ENCODE measurements around the gene TEP1.

TEP1 gene

DNA sequence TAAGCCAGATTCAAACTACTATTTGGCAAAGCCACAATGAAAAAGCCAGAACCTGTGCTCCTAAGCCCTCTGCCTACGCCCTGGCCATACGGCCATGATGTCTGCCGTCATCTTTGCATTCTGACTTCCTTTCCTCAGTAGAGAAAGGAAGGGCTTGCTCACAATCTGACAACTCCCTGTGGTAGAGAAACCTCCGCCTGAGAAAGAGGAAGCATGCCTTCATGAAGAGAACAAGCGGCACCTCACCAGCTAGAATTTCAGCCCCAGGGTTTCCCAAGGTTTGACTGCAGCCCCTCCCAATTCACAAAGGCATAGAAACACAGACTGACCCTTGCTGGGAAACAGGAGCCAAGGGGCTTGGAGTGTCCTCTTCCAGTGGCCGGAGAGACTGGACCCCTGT, 25.7 kb downstream of the TEP1 start:
- Mint-ChIP-seq H3K9me3 (no peaks in the 10 kb centered on the region), H3K36me3 (ENCODE audit: low read depth) (peaks cover 49% of the 10 kb centered on the region), H3K27ac (no peak overlapping the region), H3K4me3 (no peak overlapping the region), H3K27me3 (ENCODE audit: low read depth) (no peaks in the 10 kb centered on the region), H3K4me1 (ENCODE audit: low read depth) (no peaks in the 10 kb centered on the region)
- DNase-seq (ENCODE audit: low spot score) = no peak

GRCh38 chr14:20386276-20386855, 26.9 kb downstream of the TEP1 start:
- no peak for DNase-seq (ENCODE audit: low spot score)
- H3K27me3 Mint-ChIP-seq (ENCODE audit: low read depth) = no peaks in the 10 kb centered on the region
- H3K4me1 Mint-ChIP-seq (ENCODE audit: low read depth) = no peaks in the 10 kb centered on the region
- no peak overlapping the region for H3K27ac Mint-ChIP-seq
- H3K4me3 Mint-ChIP-seq = no peak overlapping the region
- no peaks in the 10 kb centered on the region for H3K9me3 Mint-ChIP-seq
- H3K36me3 Mint-ChIP-seq (ENCODE audit: low read depth) = peaks cover 51% of the 10 kb centered on the region

GRCh38 chr14:20384886-20385285, 28.4 kb downstream of the TEP1 start:
- Mint-ChIP-seq H3K36me3 (ENCODE audit: low read depth) (peaks cover 56% of the 10 kb centered on the region), H3K9me3 (no peaks in the 10 kb centered on the region), H3K4me3 (no peak overlapping the region), H3K27me3 (ENCODE audit: low read depth) (no peaks in the 10 kb centered on the region), H3K4me1 (ENCODE audit: low read depth) (no peaks in the 10 kb centered on the region), H3K27ac (no peak overlapping the region)
- no peak for DNase-seq (ENCODE audit: low spot score)

DNA sequence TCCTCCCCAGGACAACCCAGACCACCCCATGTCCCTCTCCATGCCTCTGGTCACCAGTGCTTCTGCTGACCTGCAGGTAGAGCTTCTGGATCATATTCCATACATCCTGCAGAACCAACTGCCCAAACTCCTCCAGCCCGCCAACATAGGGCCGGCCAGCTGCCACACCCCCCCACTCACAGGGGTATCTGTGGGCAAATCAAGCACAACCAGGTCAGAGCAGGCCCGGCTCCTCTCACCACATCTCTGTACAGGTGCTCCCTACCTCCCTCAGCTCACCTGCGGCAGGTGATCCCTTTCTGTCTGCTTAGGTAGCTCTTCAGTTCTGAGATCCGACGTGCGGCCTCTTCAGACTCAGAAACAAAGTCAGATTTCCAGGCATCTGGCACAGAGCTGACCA, 29.0 kb downstream of the TEP1 start:
- Mint-ChIP-seq H3K4me1 (ENCODE audit: low read depth) (no peaks in the 10 kb centered on the region), H3K27me3 (ENCODE audit: low read depth) (no peaks in the 10 kb centered on the region), H3K4me3 (no peak overlapping the region), H3K9me3 (no peaks in the 10 kb centered on the region), H3K27ac (peak overlapping the region; percentile 20), H3K36me3 (ENCODE audit: low read depth) (peaks cover 58% of the 10 kb centered on the region)
- no peak for DNase-seq (ENCODE audit: low spot score)

GRCh38 chr14:20383636-20384035, 29.7 kb downstream of the TEP1 start:
- Mint-ChIP-seq H3K4me1 (ENCODE audit: low read depth) (no peaks in the 10 kb centered on the region), H3K9me3 (no peaks in the 10 kb centered on the region), H3K27me3 (ENCODE audit: low read depth) (no peaks in the 10 kb centered on the region), H3K4me3 (no peak overlapping the region), H3K27ac (no peak overlapping the region), H3K36me3 (ENCODE audit: low read depth) (peaks cover 58% of the 10 kb centered on the region)
- DNase-seq (ENCODE audit: low spot score) = no peak

- Mint-ChIP-seq H3K27me3 (ENCODE audit: low read depth) (no peaks in the 10 kb centered on the region), H3K9me3 (no peaks in the 10 kb centered on the region), H3K36me3 (ENCODE audit: low read depth) (peaks cover 53% of the 10 kb centered on the region), H3K4me1 (ENCODE audit: low read depth) (no peaks in the 10 kb centered on the region), H3K27ac (no peak overlapping the region), H3K4me3 (no peak overlapping the region)
- DNase-seq (ENCODE audit: low spot score) = no peak
These were observed 30.3 kb downstream of the TEP1 start for GRCh38 chr14:20383032-20383431.

DNA sequence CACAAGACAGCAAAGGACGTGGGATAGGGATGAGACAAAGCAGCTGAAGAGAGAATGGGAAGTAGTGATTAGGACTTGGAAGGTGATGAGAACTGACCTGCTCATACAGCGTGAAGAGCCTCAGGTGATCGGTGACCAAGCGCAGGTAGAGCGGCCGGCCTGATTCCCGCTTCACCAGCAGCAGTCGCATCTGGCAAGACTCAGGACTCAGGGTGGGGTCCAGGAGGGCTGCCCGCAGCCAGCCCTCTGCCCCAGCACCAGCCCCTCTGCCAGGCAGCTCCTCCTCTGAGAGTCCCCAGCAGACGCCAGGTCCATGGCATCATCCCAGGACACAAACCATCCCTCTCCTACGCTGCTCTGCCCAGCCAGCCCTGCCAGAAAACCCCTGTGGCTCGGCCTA, 30.8 kb downstream of the TEP1 start:
- Mint-ChIP-seq H3K36me3 (ENCODE audit: low read depth) (peaks cover 53% of the 10 kb centered on the region), H3K27ac (no peak overlapping the region), H3K4me1 (ENCODE audit: low read depth) (no peaks in the 10 kb centered on the region), H3K4me3 (no peak overlapping the region), H3K27me3 (ENCODE audit: low read depth) (no peaks in the 10 kb centered on the region), H3K9me3 (no peaks in the 10 kb centered on the region)
- no peak for DNase-seq (ENCODE audit: low spot score)

DNA sequence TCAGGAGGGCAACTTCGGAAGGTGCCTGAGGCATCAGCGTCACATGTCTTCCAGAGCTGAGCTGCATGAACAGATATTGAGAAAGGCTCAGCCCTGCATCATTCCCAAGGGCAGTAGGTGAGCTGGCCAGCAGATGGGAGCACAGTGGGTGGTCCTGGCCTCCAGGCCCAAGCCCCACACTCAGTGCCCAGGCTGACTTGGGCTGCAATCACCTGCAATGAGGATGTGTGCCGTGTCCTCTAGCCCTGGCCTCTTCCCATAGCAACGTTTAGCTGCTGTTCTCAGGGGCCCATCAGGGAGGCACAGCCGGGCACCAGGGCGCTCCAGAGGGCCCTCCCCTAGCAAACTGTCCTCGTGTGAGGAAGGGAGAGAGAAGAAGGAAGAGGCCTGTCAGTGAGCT, 32.0 kb downstream of the TEP1 start:
- no peak overlapping the region for H3K27ac Mint-ChIP-seq
- no peaks in the 10 kb centered on the region for H3K4me1 Mint-ChIP-seq (ENCODE audit: low read depth)
- H3K36me3 Mint-ChIP-seq (ENCODE audit: low read depth) = peaks cover 60% of the 10 kb centered on the region
- no peak for DNase-seq (ENCODE audit: low spot score)
- no peaks in the 10 kb centered on the region for H3K9me3 Mint-ChIP-seq
- no peaks in the 10 kb centered on the region for H3K27me3 Mint-ChIP-seq (ENCODE audit: low read depth)
- H3K4me3 Mint-ChIP-seq = no peak overlapping the region

- DNase-seq (ENCODE audit: low spot score) = no peak
- Mint-ChIP-seq H3K36me3 (ENCODE audit: low read depth) (peaks cover 64% of the 10 kb centered on the region), H3K27ac (peak overlapping the region; percentile 12), H3K4me3 (no peak overlapping the region), H3K9me3 (no peaks in the 10 kb centered on the region), H3K4me1 (ENCODE audit: low read depth) (no peaks in the 10 kb centered on the region), H3K27me3 (ENCODE audit: low read depth) (no peaks in the 10 kb centered on the region)
These were observed 32.6 kb downstream of the TEP1 start for GRCh38 chr14:20380681-20381080.

- Mint-ChIP-seq H3K4me1 (ENCODE audit: low read depth) (no peaks in the 10 kb centered on the region), H3K36me3 (ENCODE audit: low read depth) (peaks cover 66% of the 10 kb centered on the region), H3K4me3 (no peak overlapping the region), H3K9me3 (no peaks in the 10 kb centered on the region), H3K27me3 (ENCODE audit: low read depth) (no peaks in the 10 kb centered on the region), H3K27ac (no peak overlapping the region)
- no peak for DNase-seq (ENCODE audit: low spot score)
These were observed 33.6 kb downstream of the TEP1 start for GRCh38 chr14:20379743-20380142.

- H3K4me1 Mint-ChIP-seq (ENCODE audit: low read depth) = no peaks in the 10 kb centered on the region
- H3K27me3 Mint-ChIP-seq (ENCODE audit: low read depth) = no peaks in the 10 kb centered on the region
- no peaks in the 10 kb centered on the region for H3K9me3 Mint-ChIP-seq
- H3K4me3 Mint-ChIP-seq = no peak overlapping the region
- H3K36me3 Mint-ChIP-seq (ENCODE audit: low read depth) = peaks cover 64% of the 10 kb centered on the region
- DNase-seq (ENCODE audit: low spot score) = no peak
- no peak overlapping the region for H3K27ac Mint-ChIP-seq
These were observed 36.1 kb downstream of the TEP1 start for GRCh38 chr14:20377171-20377570.

- no peak for DNase-seq (ENCODE audit: low spot score)
- H3K27me3 Mint-ChIP-seq (ENCODE audit: low read depth) = no peaks in the 10 kb centered on the region
- H3K4me3 Mint-ChIP-seq = no peak overlapping the region
- H3K27ac Mint-ChIP-seq = no peak overlapping the region
- no peaks in the 10 kb centered on the region for H3K4me1 Mint-ChIP-seq (ENCODE audit: low read depth)
- H3K36me3 Mint-ChIP-seq (ENCODE audit: low read depth) = peaks cover 61% of the 10 kb centered on the region
- no peaks in the 10 kb centered on the region for H3K9me3 Mint-ChIP-seq
These were observed 37.2 kb downstream of the TEP1 start for GRCh38 chr14:20376071-20376588.

GRCh38 chr14:20375471-20375870, 37.8 kb downstream of the TEP1 start:
- no peaks in the 10 kb centered on the region for H3K27me3 Mint-ChIP-seq (ENCODE audit: low read depth)
- H3K4me3 Mint-ChIP-seq = no peak overlapping the region
- H3K4me1 Mint-ChIP-seq (ENCODE audit: low read depth) = no peaks in the 10 kb centered on the region
- no peaks in the 10 kb centered on the region for H3K9me3 Mint-ChIP-seq
- peaks cover 58% of the 10 kb centered on the region for H3K36me3 Mint-ChIP-seq (ENCODE audit: low read depth)
- no peak overlapping the region for H3K27ac Mint-ChIP-seq
- DNase-seq (ENCODE audit: low spot score) = no peak

DNA sequence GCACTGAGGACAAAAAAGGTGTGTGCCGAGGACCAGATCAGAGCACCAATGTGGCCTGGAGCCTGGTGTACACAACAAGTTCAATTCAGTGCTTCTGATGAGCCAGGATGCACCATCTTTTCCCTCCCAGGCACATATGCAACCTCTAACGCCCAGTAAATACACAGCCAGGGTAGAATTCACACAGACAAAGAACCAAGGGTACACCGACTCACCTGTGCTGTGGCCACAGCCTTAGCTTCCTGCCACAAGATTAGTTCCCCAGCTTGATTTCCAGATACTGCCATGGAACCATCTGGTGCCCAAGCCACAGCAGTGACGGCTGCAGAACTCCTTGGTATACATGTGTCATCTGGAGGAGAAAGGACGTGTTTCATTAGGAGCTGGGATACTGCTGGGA, 40.5 kb downstream of the TEP1 start:
- H3K27me3 Mint-ChIP-seq (ENCODE audit: low read depth) = no peaks in the 10 kb centered on the region
- no peak overlapping the region for H3K4me3 Mint-ChIP-seq
- peaks cover 65% of the 10 kb centered on the region for H3K36me3 Mint-ChIP-seq (ENCODE audit: low read depth)
- H3K4me1 Mint-ChIP-seq (ENCODE audit: low read depth) = peaks cover 2% of the 10 kb centered on the region
- H3K27ac Mint-ChIP-seq = no peak overlapping the region
- no peaks in the 10 kb centered on the region for H3K9me3 Mint-ChIP-seq
- no peak for DNase-seq (ENCODE audit: low spot score)

- no peaks in the 10 kb centered on the region for H3K27me3 Mint-ChIP-seq (ENCODE audit: low read depth)
- H3K4me1 Mint-ChIP-seq (ENCODE audit: low read depth) = peaks cover 2% of the 10 kb centered on the region
- no peaks in the 10 kb centered on the region for H3K9me3 Mint-ChIP-seq
- no peak overlapping the region for H3K27ac Mint-ChIP-seq
- H3K36me3 Mint-ChIP-seq (ENCODE audit: low read depth) = peaks cover 48% of the 10 kb centered on the region
- H3K4me3 Mint-ChIP-seq = no peak overlapping the region
- DNase-seq (ENCODE audit: low spot score) = no peak
These were observed 47.4 kb downstream of the TEP1 start for GRCh38 chr14:20365928-20366327.
